SK-N-SH (cell line): ENCODE data around the gene FZD10. TPM values are rescaled to one million over a fixed set of nuclear protein-coding genes. Genes with fewer than 3 reads are reported as not detected.

Experiments used
- CTCF ChIA-PET: fragments of 300-600, 350-600 bp; formaldehyde crosslinking; extraction: SDS; loops from one replicate; lab custom pipeline; 2021; lab: Yijun Ruan, JAX
- POLR2A ChIA-PET: fragments of 350-600 bp; sonication (Branson Sonifier 250); formaldehyde crosslinking; extraction: SDS; loops from one replicate; lab custom pipeline; 2020; ENCODE audit warnings: antibody characterized with exemption, inconsistent platforms; lab: Yijun Ruan, JAX
- DNase-seq: peaks from one replicate; pipeline ENCODE4 v3.0.0; 2012
- H2AFZ ChIP-seq: fragments of 200-600 bp; sonication (generic); 2 replicates; pipeline ENCODE4 v1.8.1; 2016; ENCODE audit warnings: antibody characterized with exemption, mild to moderate bottlenecking, low read depth
- H3F3A ChIP-seq: fragments of 200-600 bp; sonication (generic); replicated peaks from 2 replicates; pipeline ENCODE3; 2016; ENCODE audit warnings: antibody characterized with exemption, mild to moderate bottlenecking; ENCODE audit not compliant: insufficient read depth
- H3K27ac ChIP-seq, 2 experiments: fragments of 200-500 bp in 1 of 2; fragments of 200-600 bp in 1 of 2; sonication (Bioruptor generic) in 1 of 2; sonication (generic), shearing (Covaris generic) in 1 of 2; 2 replicates each; pipeline versions ENCODE4 v1.5.1 to v1.6.1; 2014 to 2016; ENCODE audit warnings: low read depth in 2 of 2, inconsistent platforms in 1 of 2, low read length in 1 of 2, mild to moderate bottlenecking in 1 of 2, mixed read lengths in 1 of 2
- H3K27me3 ChIP-seq: fragments of 200-600 bp; sonication (generic), shearing (Covaris generic); 2 replicates; pipeline ENCODE4 v1.6.1; 2016; ENCODE audit warnings: mixed run types; ENCODE audit not compliant: insufficient read depth
- H3K36me3 ChIP-seq, 2 experiments: fragments of 200-500 bp in 1 of 2; fragments of 200-600 bp in 1 of 2; sonication (Bioruptor generic) in 1 of 2; sonication (generic) in 1 of 2; replicated peaks in 1 of 2; 2 replicates each; pipeline versions ENCODE3 to v1.5.1; 2014 to 2016; ENCODE audit warnings: low read length in 1 of 2, mild to moderate bottlenecking in 1 of 2; ENCODE audit not compliant: insufficient read depth in 2 of 2, control insufficient read depth in 1 of 2
- H3K4me1 ChIP-seq, 2 experiments: fragments of 200-500 bp in 1 of 2; fragments of 200-600 bp in 1 of 2; sonication (Bioruptor generic) in 1 of 2; sonication (generic), shearing (Covaris generic) in 1 of 2; 2 replicates each; pipeline versions ENCODE4 v1.5.1 to v1.6.1; 2014 to 2016; ENCODE audit warnings: low read depth in 1 of 2, low read length in 1 of 2, mixed run types in 1 of 2; ENCODE audit not compliant: insufficient read depth in 2 of 2, control insufficient read depth in 1 of 2
- H3K4me2 ChIP-seq: fragments of 200-600 bp; sonication (generic), shearing (Covaris generic); 2 replicates; pipeline ENCODE4 v1.6.1; 2017; ENCODE audit warnings: mixed run types
- H3K4me3 ChIP-seq, 2 experiments: fragments of 200-500 bp in 1 of 2; fragments of 200-600 bp in 1 of 2; sonication (Bioruptor generic) in 1 of 2; sonication (generic), shearing (Covaris generic) in 1 of 2; 2 replicates each; pipeline versions ENCODE4 v1.5.1 to v1.8.1; 2014 to 2016; ENCODE audit warnings: low read depth in 2 of 2, inconsistent platforms in 1 of 2, low read length in 1 of 2, mild to moderate bottlenecking in 1 of 2, mixed read lengths in 1 of 2, moderate library complexity in 1 of 2
- H3K79me2 ChIP-seq: fragments of 200-600 bp; sonication (generic); 2 replicates; pipeline ENCODE4 v1.8.1; 2017; ENCODE audit warnings: mild to moderate bottlenecking; ENCODE audit not compliant: insufficient read depth
- H3K9ac ChIP-seq: fragments of 200-600 bp; sonication (generic); 2 replicates; pipeline ENCODE4 v1.6.1; 2017; ENCODE audit warnings: mixed run types
- H3K9me2 ChIP-seq: fragments of 200-600 bp; sonication (generic); 2 replicates; pipeline ENCODE4 v1.6.1; 2017; ENCODE audit warnings: mixed run types
- H3K9me3 ChIP-seq: fragments of 200-600 bp; sonication (generic); 2 replicates; pipeline ENCODE4 v1.6.1; 2017; ENCODE audit warnings: mixed run types, mild to moderate bottlenecking, moderate library complexity
- H4K20me1 ChIP-seq: fragments of 200-600 bp; sonication (generic); 2 replicates; pipeline ENCODE4 v1.6.1; 2017; ENCODE audit warnings: mild to moderate bottlenecking, mixed run types; ENCODE audit not compliant: insufficient read depth
- EZH2phosphoT487 ChIP-seq: fragments of 200-600 bp; sonication (generic); IDR thresholded peaks from 2 replicates; pipeline ENCODE4 v1.6.1; 2017; ENCODE audit warnings: low read depth, mixed run types, mild to moderate bottlenecking, antibody characterized with exemption, moderate library complexity, borderline replicate concordance
- FOSL2 ChIP-seq: IDR thresholded peaks from 2 replicates; pipeline ENCODE4 v1.4.0; 2012; ENCODE audit warnings: low read depth, mild to moderate bottlenecking, moderate library complexity, borderline replicate concordance
- FOXJ3 ChIP-seq: sonication (generic); formaldehyde crosslinking; IDR thresholded peaks from 2 replicates; pipeline ENCODE4 v1.5.1; 2020; ENCODE audit warnings: mild to moderate bottlenecking, missing genetic modification reagents
- FOXM1 ChIP-seq: IDR thresholded peaks from 2 replicates; pipeline ENCODE4 v1.4.0; 2012; ENCODE audit warnings: low read depth, mild to moderate bottlenecking
- GABPA ChIP-seq: IDR thresholded peaks from 2 replicates; pipeline ENCODE4 v1.4.0; 2012; ENCODE audit warnings: low read depth, mild to moderate bottlenecking
- GATA2 ChIP-seq: sonication (generic); formaldehyde crosslinking; IDR thresholded peaks from 2 replicates; pipeline ENCODE4 v1.5.0; 2020; ENCODE audit warnings: mild to moderate bottlenecking, missing genetic modification reagents
- IRF3 ChIP-seq: fragments of 150-350 bp; IDR thresholded peaks from 2 replicates; pipeline ENCODE4 v1.6.1; 2016; ENCODE audit warnings: mild to moderate bottlenecking, low read depth, low read length
- JUND ChIP-seq: IDR thresholded peaks from 2 replicates; pipeline ENCODE4 v1.4.0; 2012
- MEF2A ChIP-seq: IDR thresholded peaks from 2 replicates; pipeline ENCODE4 v1.4.0; 2012; ENCODE audit warnings: low read depth, borderline replicate concordance
- NRF1 ChIP-seq: IDR thresholded peaks from 2 replicates; pipeline ENCODE4 v1.6.1; 2012; ENCODE audit warnings: low read depth, mild to moderate bottlenecking, low read length
- RAD21 ChIP-seq: IDR thresholded peaks from 2 replicates; pipeline ENCODE4 v1.6.1; 2012; ENCODE audit warnings: mild to moderate bottlenecking, low read length
- RFX5 ChIP-seq: IDR thresholded peaks from 2 replicates; pipeline ENCODE4 v1.6.1; 2012; ENCODE audit warnings: mild to moderate bottlenecking, improper control_type of control experiment, low read length
- RXRA ChIP-seq: IDR thresholded peaks from 2 replicates; pipeline ENCODE4 v1.4.0; 2012; ENCODE audit warnings: low read depth, mild to moderate bottlenecking, borderline replicate concordance
- TAF1 ChIP-seq: IDR thresholded peaks from 2 replicates; pipeline ENCODE4 v1.6.1; 2012; ENCODE audit warnings: low read depth, mild to moderate bottlenecking, low read length, moderate library complexity, borderline replicate concordance
- TCF12 ChIP-seq: IDR thresholded peaks from 2 replicates; pipeline ENCODE4 v1.4.0; 2012
- USF2 ChIP-seq: fragments of 150-350 bp; IDR thresholded peaks from 2 replicates; pipeline ENCODE4 v1.6.1; 2017; ENCODE audit warnings: antibody characterized with exemption, low read length, low read depth, borderline replicate concordance
- WGBS: methylation state at CpG from one replicate; pipeline ENCODE4 v1.1.6; 2017; ENCODE audit warnings: low lambda C conversion rate; 5-methylcytosine and 5-hydroxymethylcytosine counted together
- polyA plus RNA-seq, 3 experiments: library from polyadenylated mRNA; depleted of rRNA; stranded (reverse); fragments of >200 nt; gene quantifications; 2 replicates each; pipeline ENCODE4 v1.2.3, GENCODE V29; 2012
- TF ChIP-seq, protein P1 (sequence below): IDR thresholded peaks from 2 replicates; pipeline ENCODE4 v1.4.0; 2012; ENCODE audit warnings: low read depth
- TF ChIP-seq, protein P2 (sequence below): IDR thresholded peaks from 2 replicates; pipeline ENCODE4 v1.4.0; 2012; ENCODE audit warnings: low read depth, borderline replicate concordance
- TF ChIP-seq, protein P3 (sequence below): IDR thresholded peaks from 2 replicates; pipeline ENCODE4; 2012

The FZD10 gene
- polyA plus RNA-seq, 1 of the 3 experiments (the other 2 are of a cell fraction), result not detected

DNA sequence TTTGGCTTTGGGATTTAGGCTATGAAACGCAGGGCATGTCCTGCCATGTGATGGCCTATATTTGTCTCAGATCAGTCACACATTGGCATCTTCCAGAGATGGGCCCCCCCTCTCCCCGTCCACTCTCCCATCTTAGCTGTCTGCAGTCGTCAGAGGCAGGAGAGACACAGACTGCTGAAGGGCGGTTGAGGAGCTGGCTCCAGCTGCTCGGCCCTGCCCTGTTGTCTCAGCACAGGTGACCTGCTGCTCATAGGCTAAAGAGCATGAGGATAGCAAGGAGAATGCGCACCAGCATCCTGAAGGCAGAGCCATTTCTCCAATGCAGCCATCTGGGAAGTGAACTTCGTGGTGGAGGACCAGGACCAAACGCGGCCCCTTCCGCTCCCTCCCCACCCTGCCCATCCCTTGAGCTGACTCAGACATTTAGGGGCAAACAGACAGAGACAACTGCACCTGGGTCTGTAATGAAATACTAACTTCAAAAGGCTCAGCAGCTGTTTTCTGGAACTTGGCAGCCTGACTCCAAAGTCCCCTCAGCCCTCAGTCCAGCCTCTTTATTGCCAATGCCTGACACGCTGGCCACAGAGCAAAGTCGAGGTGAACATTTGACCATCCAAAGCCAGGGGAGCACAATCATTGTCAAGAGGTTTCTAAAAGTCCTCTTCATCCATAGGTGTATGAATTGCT lies 22.3 kb downstream of the FZD10 start:
- Histone ChIP-seq H3K27ac (no peak overlapping the region), H2AFZ (no peak overlapping the region), H3K27me3 (no peaks in the 10 kb centered on the region), H3K4me3 (no peak overlapping the region), H3K9me3 (no peaks in the 10 kb centered on the region), H3K9me2 (no peaks in the 10 kb centered on the region), H3K9ac (no peak overlapping the region), H3F3A (no peaks in the 10 kb centered on the region), H3K36me3 (no peaks in the 10 kb centered on the region), H4K20me1 (no peaks in the 10 kb centered on the region), H3K4me1 (no peaks in the 10 kb centered on the region), H3K79me2 (no peaks in the 10 kb centered on the region), H3K4me2 (no peak overlapping the region)
- ChIA-PET POLR2A (no interaction called here), CTCF (interaction anchor here (1.0 kb wide), 1 partner anchor 142 kb away, joined by 3 read pairs; no protein-coding TSS in a partner anchor)
- TF ChIP-seq FOSL2 (no peak), RXRA (no peak), FOXM1 (no peak), JUND (no peak), RFX5 (no peak), GABPA (no peak), RAD21 (no peak), TAF1 (no peak), FOXJ3 (CRISPR knock-in tag) (no peak)
- TF ChIP-seq, protein P1, sequence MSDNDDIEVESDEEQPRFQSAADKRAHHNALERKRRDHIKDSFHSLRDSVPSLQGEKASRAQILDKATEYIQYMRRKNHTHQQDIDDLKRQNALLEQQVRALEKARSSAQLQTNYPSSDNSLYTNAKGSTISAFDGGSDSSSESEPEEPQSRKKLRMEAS, result no peak
- no peak for DNase-seq
- 32% methylated on average over 12 of the region's 12 CpGs for WGBS

DNA sequence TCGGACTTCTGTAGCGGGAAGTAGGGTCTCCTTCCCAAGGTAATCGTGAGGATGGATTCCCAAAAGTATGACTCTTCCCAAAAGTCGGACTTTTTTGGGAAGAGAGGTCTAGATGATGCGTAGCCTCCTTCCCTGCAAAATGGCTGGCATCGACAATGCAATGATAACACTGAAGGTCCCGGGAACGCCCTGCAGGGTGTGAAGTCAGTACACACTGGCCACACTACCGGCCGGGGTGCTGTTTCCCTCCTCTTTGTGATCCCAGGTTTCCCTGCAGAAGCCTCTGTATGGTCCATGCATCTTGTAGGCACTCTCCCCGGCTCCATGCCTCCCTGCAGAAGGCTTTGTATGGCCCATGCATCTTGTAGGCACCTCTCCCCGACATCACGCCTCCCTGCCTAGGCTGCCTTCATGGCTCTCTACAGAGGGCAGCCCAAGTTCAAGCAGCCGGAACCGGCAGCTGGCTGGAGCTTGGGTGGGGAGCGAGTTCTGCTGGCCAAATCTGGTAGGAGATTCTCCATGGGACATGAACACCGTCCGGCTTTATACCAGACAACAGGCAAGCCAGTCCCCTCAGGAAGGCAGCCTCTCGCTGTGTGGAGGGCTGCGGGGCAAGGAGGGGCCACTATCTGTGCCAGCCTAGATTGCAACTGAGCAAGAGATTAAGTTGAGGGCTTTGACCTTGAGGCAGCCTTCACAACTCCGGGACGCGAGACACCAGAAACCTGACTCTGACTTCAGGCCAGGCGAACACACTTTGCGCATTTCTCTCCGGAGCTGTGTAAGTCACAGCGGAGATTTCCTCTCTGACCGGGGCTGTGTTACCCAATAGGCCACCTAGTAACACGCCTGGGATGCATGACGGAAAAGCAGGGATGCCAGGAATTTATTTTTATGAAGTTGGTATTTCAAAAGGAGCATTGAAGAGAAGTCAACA lies 23.5 kb downstream of the FZD10 start:
- H2AFZ ChIP-seq, result no peak overlapping the region
- no peak overlapping the region for H3K27ac ChIP-seq
- H3K9me3 ChIP-seq, result no peaks in the 10 kb centered on the region
- no peaks in the 10 kb centered on the region for H3K4me1 ChIP-seq
- H3K9ac ChIP-seq, result no peak overlapping the region
- no peaks in the 10 kb centered on the region for H3K27me3 ChIP-seq
- H3F3A ChIP-seq, result no peaks in the 10 kb centered on the region
- H3K4me2 ChIP-seq, result no peak overlapping the region
- no peaks in the 10 kb centered on the region for H4K20me1 ChIP-seq
- DNase-seq, result no peak
- H3K36me3 ChIP-seq, result no peaks in the 10 kb centered on the region
- no peak overlapping the region for H3K4me3 ChIP-seq
- WGBS, result 61% methylated on average over 25 of the region's 30 CpGs
- H3K79me2 ChIP-seq, result no peaks in the 10 kb centered on the region
- no peaks in the 10 kb centered on the region for H3K9me2 ChIP-seq
- POLR2A ChIA-PET, result no interaction called here
- CTCF ChIA-PET, result no interaction called here
- TF ChIP-seq USF2 (no peak), RXRA (no peak), RFX5 (no peak), TCF12 (no peak), MEF2A (no peak), GATA2 (CRISPR knock-in tag) (no peak), NRF1 (no peak), EZH2phosphoT487 (no peak), FOXM1 (no peak), FOSL2 (no peak), IRF3 (no peak)
- TF ChIP-seq, protein P2, sequence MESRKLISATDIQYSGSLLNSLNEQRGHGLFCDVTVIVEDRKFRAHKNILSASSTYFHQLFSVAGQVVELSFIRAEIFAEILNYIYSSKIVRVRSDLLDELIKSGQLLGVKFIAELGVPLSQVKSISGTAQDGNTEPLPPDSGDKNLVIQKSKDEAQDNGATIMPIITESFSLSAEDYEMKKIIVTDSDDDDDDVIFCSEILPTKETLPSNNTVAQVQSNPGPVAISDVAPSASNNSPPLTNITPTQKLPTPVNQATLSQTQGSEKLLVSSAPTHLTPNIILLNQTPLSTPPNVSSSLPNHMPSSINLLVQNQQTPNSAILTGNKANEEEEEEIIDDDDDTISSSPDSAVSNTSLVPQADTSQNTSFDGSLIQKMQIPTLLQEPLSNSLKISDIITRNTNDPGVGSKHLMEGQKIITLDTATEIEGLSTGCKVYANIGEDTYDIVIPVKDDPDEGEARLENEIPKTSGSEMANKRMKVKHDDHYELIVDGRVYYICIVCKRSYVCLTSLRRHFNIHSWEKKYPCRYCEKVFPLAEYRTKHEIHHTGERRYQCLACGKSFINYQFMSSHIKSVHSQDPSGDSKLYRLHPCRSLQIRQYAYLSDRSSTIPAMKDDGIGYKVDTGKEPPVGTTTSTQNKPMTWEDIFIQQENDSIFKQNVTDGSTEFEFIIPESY, result no peak
- TF ChIP-seq, protein P1, result no peak
- TF ChIP-seq, protein P3, sequence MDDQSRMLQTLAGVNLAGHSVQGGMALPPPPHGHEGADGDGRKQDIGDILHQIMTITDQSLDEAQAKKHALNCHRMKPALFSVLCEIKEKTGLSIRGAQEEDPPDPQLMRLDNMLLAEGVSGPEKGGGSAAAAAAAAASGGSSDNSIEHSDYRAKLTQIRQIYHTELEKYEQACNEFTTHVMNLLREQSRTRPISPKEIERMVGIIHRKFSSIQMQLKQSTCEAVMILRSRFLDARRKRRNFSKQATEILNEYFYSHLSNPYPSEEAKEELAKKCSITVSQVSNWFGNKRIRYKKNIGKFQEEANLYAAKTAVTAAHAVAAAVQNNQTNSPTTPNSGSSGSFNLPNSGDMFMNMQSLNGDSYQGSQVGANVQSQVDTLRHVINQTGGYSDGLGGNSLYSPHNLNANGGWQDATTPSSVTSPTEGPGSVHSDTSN, result no peak
